Uterus (tissue), 2 donors: ENCODE data around the gene ITPR3.

Source experiments
- POLR2A ChIP-seq, 2 donors: fragments of 450-650 bp; IDR thresholded peaks; one replicate each; pipeline ENCODE4 v1.6.1; 2016; ENCODE audit warnings: antibody characterized with exemption in 2 of 2, mild to moderate bottlenecking in 1 of 2, moderate library complexity in 1 of 2
- TF ChIP-seq, protein P1 (sequence below), 4 experiments: fragments of 200-600 bp in 2 of 4; fragments of 450-650 bp in 2 of 4; sonication (generic) in 2 of 4; IDR thresholded peaks; one replicate each; pipeline ENCODE4 v1.5.1; 2016 to 2019; ENCODE audit warnings: antibody characterized with exemption in 4 of 4, mild to moderate bottlenecking in 2 of 4, moderate library complexity in 1 of 4

DNA sequence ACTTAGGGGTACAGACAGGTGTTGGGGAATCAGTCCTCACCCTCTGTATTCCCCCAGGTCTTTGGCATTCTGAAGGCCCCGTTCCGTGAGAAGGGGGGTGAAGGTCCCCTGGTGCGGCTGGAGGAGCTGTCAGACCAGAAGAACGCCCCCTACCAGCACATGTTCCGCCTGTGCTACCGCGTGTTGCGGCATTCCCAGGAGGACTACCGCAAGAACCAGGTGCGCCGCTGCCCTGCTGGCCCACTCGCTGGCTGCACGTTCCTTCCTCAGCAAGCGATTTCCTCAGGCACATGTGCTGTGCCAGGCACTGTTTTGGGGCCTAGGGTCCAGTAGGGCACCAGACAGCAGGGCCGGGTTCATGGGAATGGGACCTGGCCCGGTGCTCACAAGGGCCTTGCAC is 46.0 kb downstream of the ITPR3 start:
- TF ChIP-seq, protein P1, sequence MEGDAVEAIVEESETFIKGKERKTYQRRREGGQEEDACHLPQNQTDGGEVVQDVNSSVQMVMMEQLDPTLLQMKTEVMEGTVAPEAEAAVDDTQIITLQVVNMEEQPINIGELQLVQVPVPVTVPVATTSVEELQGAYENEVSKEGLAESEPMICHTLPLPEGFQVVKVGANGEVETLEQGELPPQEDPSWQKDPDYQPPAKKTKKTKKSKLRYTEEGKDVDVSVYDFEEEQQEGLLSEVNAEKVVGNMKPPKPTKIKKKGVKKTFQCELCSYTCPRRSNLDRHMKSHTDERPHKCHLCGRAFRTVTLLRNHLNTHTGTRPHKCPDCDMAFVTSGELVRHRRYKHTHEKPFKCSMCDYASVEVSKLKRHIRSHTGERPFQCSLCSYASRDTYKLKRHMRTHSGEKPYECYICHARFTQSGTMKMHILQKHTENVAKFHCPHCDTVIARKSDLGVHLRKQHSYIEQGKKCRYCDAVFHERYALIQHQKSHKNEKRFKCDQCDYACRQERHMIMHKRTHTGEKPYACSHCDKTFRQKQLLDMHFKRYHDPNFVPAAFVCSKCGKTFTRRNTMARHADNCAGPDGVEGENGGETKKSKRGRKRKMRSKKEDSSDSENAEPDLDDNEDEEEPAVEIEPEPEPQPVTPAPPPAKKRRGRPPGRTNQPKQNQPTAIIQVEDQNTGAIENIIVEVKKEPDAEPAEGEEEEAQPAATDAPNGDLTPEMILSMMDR (IDR thresholded peaks at IDR 0.05) = no peak
- TF ChIP-seq POLR2A (IDR thresholded peaks at IDR 0.05) = no peak
